ENCODE measurements around the gene SURF1.

- TF ChIP-seq CTCF (IDR thresholded peaks at IDR 0.05): no peak
- no peak for TF ChIP-seq POLR2A (IDR thresholded peaks at IDR 0.05)
Measured at GRCh38 chr9:133342069-133342406, 14.2 kb downstream of the SURF1 start.

All from tibial nerve (tissue), 3 donors.